K562 (cell line): ENCODE measurements around the gene IKBKG. TPM values are rescaled to one million over a fixed set of nuclear protein-coding genes. Genes with fewer than 3 reads are reported as not detected.

Source experiments
- ATAC-seq: fragments of 200-7000 bp; cut with Tn5 transposase; 3 replicates; pipeline ENCODE4 v1.9.1; 2020; ENCODE audit warnings: moderate library complexity
- BruUV-seq: library from RNA; stranded (reverse); fragments of 400-500 nt; replicated peaks from 2 replicates; lab custom pipeline; 2021; lab: Mats Ljungman, UMichigan
- CTCF ChIA-PET: fragments of 300-600 bp; formaldehyde crosslinking; extraction: SDS; loops from one replicate; lab custom pipeline; 2021; ENCODE audit warnings: low intra/inter-chr PET ratio; lab: Yijun Ruan, JAX
- POLR2A ChIA-PET: fragments of 300-600, 350-650 bp; sonication (Branson Sonifier 250); formaldehyde crosslinking; extraction: SDS; loops from one replicate; lab custom pipeline; 2021; ENCODE audit warnings: antibody characterized with exemption, inconsistent platforms; lab: Yijun Ruan, JAX
- DNase-seq, 4 experiments: peaks; one replicate each; pipeline versions ENCODE4 v3.0.0 to v3.0.0-alpha.2; 2011 to 2018; ENCODE audit warnings: low spot score in 3 of 4, mixed read lengths in 3 of 4; ENCODE audit errors: extremely low read depth in 1 of 4
- FAIRE-seq: peaks from 2 replicates; lab custom pipeline; 2011; peaks lifted over from hg19 to GRCh38; lab: Jason Lieb, UNC
- H2AFZ ChIP-seq: 2 replicates; pipeline ENCODE4 v1.6.0; 2011; ENCODE audit warnings: low read depth, low read length, control low read depth, inconsistent platforms
- H3K27ac ChIP-seq: fragments of 200-600 bp; 3 replicates; pipeline ENCODE4 v1.8.0; 2011; ENCODE audit warnings: low read depth, mild to moderate bottlenecking, control low read depth, inconsistent platforms, low read length, moderate library complexity, mixed read lengths; ENCODE audit errors: extremely low read depth
- H3K27me3 ChIP-seq, 2 experiments: fragments of 300-600 bp in 1 of 2; 2 replicates in 1 of 2; 3 replicates in 1 of 2; pipeline versions ENCODE4 v1.6.0 to v1.8.0; 2011; ENCODE audit warnings: inconsistent platforms in 2 of 2, low read length in 2 of 2, mild to moderate bottlenecking in 1 of 2, mixed read lengths in 1 of 2, moderate library complexity in 1 of 2; ENCODE audit not compliant: control insufficient read depth in 2 of 2, insufficient read depth in 2 of 2
- H3K36me3 ChIP-seq: fragments of 300-600 bp; 3 replicates; pipeline ENCODE4 v1.8.0; 2011; ENCODE audit warnings: mild to moderate bottlenecking, low read length, inconsistent platforms; ENCODE audit not compliant: control insufficient read depth, insufficient read depth
- H3K4me1 ChIP-seq, 2 experiments: fragments of 200-600 bp in 1 of 2; replicated peaks in 1 of 2; 2 replicates in 1 of 2; 3 replicates in 1 of 2; pipeline versions ENCODE4 v1.5.1 to v1.8.0; 2011; ENCODE audit warnings: inconsistent platforms in 2 of 2, low read length in 2 of 2, mild to moderate bottlenecking in 1 of 2, mixed read lengths in 1 of 2, moderate library complexity in 1 of 2; ENCODE audit not compliant: control insufficient read depth in 2 of 2, insufficient read depth in 2 of 2
- H3K4me2 ChIP-seq: 2 replicates; pipeline ENCODE4 v1.6.1; 2011; ENCODE audit warnings: low read length, control low read depth, inconsistent platforms, mixed read lengths; ENCODE audit not compliant: insufficient read depth
- H3K4me3 ChIP-seq: fragments of 200-600 bp; sonication (generic), shearing (Covaris generic); 2 replicates; pipeline ENCODE4 v1.5.1; 2016; ENCODE audit warnings: control low read depth, inconsistent platforms
- H3K79me2 ChIP-seq: fragments of 200-600 bp; 3 replicates; pipeline ENCODE4 v1.8.0; 2011; ENCODE audit warnings: low read length, inconsistent platforms; ENCODE audit not compliant: control insufficient read depth, insufficient read depth
- H3K9ac ChIP-seq, 2 experiments: 2 replicates each; pipeline versions ENCODE4 v1.6.0 to v1.6.1; 2011; ENCODE audit warnings: low read depth in 2 of 2, low read length in 2 of 2, control low read depth in 1 of 2, inconsistent platforms in 1 of 2, mild to moderate bottlenecking in 1 of 2, mixed read lengths in 1 of 2; ENCODE audit not compliant: insufficient read depth in 1 of 2
- H3K9me1 ChIP-seq: one replicate; pipeline ENCODE4 v1.6.0; 2011; ENCODE audit warnings: inconsistent platforms, mild to moderate bottlenecking, low read length, moderate library complexity; ENCODE audit not compliant: control insufficient read depth, insufficient read depth
- H3K9me3 ChIP-seq: replicated peaks from 2 replicates; pipeline ENCODE4 v1.5.1; 2011; ENCODE audit warnings: low read depth, low read length, inconsistent platforms; ENCODE audit not compliant: control insufficient read depth, insufficient read depth
- H4K20me1 ChIP-seq: replicated peaks from 2 replicates; pipeline ENCODE4 v1.6.1; 2011; ENCODE audit warnings: low read length, inconsistent platforms, mixed read lengths; ENCODE audit not compliant: control insufficient read depth, insufficient read depth
- DLX4 ChIP-seq: fragments of 250-450 bp; sonication (Bioruptor Pico); IDR thresholded peaks from 2 replicates; pipeline ENCODE4 v1.6.1; 2021; ENCODE audit warnings: mild to moderate bottlenecking
- ELF4 ChIP-seq: fragments of 450-650 bp; formaldehyde crosslinking; IDR thresholded peaks from 2 replicates; pipeline ENCODE4 v1.4.0; 2022; ENCODE audit warnings: missing genetic modification characterization
- ETV6 ChIP-seq, 3 experiments: fragments of 150-350 bp in 1 of 3; sonication (generic) in 1 of 3; formaldehyde crosslinking in 1 of 3; IDR thresholded peaks; 2 replicates each; pipeline versions ENCODE4 v1.6.1 to v1.8.0; 2014 to 2022; ENCODE audit warnings: borderline replicate concordance in 2 of 3, low read depth in 2 of 3, antibody characterized with exemption in 1 of 3, low read length in 1 of 3, mild to moderate bottlenecking in 1 of 3, missing genetic modification reagents in 1 of 3
- HMGN3 ChIP-seq: IDR thresholded peaks from 2 replicates; pipeline ENCODE4 v1.6.1; 2011; ENCODE audit warnings: borderline replicate concordance, low read depth, mild to moderate bottlenecking, mixed read lengths, low read length; ENCODE audit not compliant: insufficient read length; ENCODE audit errors: extremely low read depth
- NELFE ChIP-seq: IDR thresholded peaks from 2 replicates; pipeline ENCODE4 v1.6.1; 2011; ENCODE audit warnings: mild to moderate bottlenecking; ENCODE audit not compliant: insufficient read depth, insufficient read length
- POLR2G ChIP-seq: fragments of 200-400 bp; formaldehyde crosslinking; IDR thresholded peaks from 2 replicates; pipeline ENCODE4 v1.6.1; 2017; ENCODE audit warnings: low read depth, mild to moderate bottlenecking, antibody characterized with exemption, low read length, moderate library complexity
- ZBTB7A ChIP-seq: IDR thresholded peaks from 2 replicates; pipeline ENCODE4 v1.6.1; 2011; ENCODE audit warnings: low read depth, mild to moderate bottlenecking, low read length, moderate library complexity, borderline replicate concordance; ENCODE audit not compliant: control insufficient read depth
- ZNF174 ChIP-seq: fragments of 250-450 bp; sonication (Bioruptor Pico); IDR thresholded peaks from 2 replicates; pipeline ENCODE4 v1.4.0; 2020; ENCODE audit warnings: mild to moderate bottlenecking
- ZNF197 ChIP-seq: fragments of 200-800 bp; sonication (Bioruptor generic); IDR thresholded peaks from 2 replicates; pipeline ENCODE4 v1.6.1; 2016; ENCODE audit warnings: low read depth, missing genetic modification characterization, missing compliant biosample characterization
- ZNF696 ChIP-seq: fragments of 250-450 bp; sonication (Bioruptor Pico); conservative IDR thresholded peaks from 2 replicates; pipeline ENCODE4 v1.4.0; 2020; ENCODE audit warnings: mild to moderate bottlenecking, moderate library complexity
- WGBS: fragments of 100-300 bp; shearing (Covaris generic); methylation state at CpG from one replicate; pipeline ENCODE4 v1.1.6; 2016; ENCODE audit warnings: low coverage, mixed read lengths; ENCODE audit not compliant: insufficient coverage; ENCODE audit errors: missing lambda C conversion rate; 5-methylcytosine and 5-hydroxymethylcytosine counted together
- in situ Hi-C: fragments of 300-500 bp; cut with MboI; formaldehyde crosslinking; loops from 4 replicates; pipeline ENCODE4 v1.15.0; 2018; ENCODE audit warnings: inconsistent platforms, mixed read lengths
- intact Hi-C: fragments of 100-400 bp; cut with micrococcal nuclease; formaldehyde crosslinking; loops from 2 replicates; pipeline ENCODE4 v1.14.2; 2022
- polyA plus RNA-seq, 8 experiments: library from polyadenylated mRNA; depleted of rRNA in 4 of 8; stranded (reverse) in 5 of 8; unstranded in 3 of 8; fragments of >200 nt; fragmentation: Nextera tagmentation in 2 of 8; fragmentation: Illumina TruSeq in 1 of 8; extraction: Ambion mirVana in 2 of 8; extraction: Trizol in 1 of 8; gene quantifications; 2 replicates each; pipeline versions ENCODE4 v1.2.1 to v1.2.3, GENCODE V29; 2011 to 2014; ENCODE audit warnings: inconsistent platforms in 1 of 8, missing spikeins in 1 of 8
- total RNA-seq, 7 experiments: library from RNA; depleted of rRNA in 6 of 7; stranded (reverse); fragments of >200 nt in 6 of 7; fragmentation: Illumina TruSeq in 2 of 7; extraction: Trizol in 2 of 7; gene quantifications; 2 replicates each; pipeline versions ENCODE4 v1.2.1 to v1.2.3, GENCODE V29; 2011 to 2021; ENCODE audit warnings: low replicate concordance in 1 of 7
- TF ChIP-seq, protein P1 (sequence below): fragments of 250-450 bp; sonication (Bioruptor Pico); IDR thresholded peaks from 2 replicates; pipeline ENCODE4 v1.5.0; 2020; ENCODE audit warnings: mild to moderate bottlenecking

The IKBKG gene
- total and polyA plus RNA-seq, 9 of the 15 experiments (the other 6 are each of a cell fraction or from before 2014, with no cell fraction given) = 0.68 to 60.0 (median 21.9) TPM

GRCh38 chrX:154512879-154513553 lies 34.4 kb upstream of the IKBKG start:
- Histone ChIP-seq H3K36me3 (peaks cover 37% of the 10 kb centered on the region; the same call in 2 of the 3 replicates), H3K4me2 (no peak overlapping the region), H3K9me1 (no peaks in the 10 kb centered on the region), H3K9ac (peak overlapping the region in 1 of 2 experiments; percentile 28; a peak in 1 of 4 replicates), H3K9me3 (no peaks in the 10 kb centered on the region)
- intact Hi-C loops = no loop called here
- WGBS = 88% methylated on average over 9 of the region's 16 CpGs
- BruUV-seq = no TSS peak
- CTCF ChIA-PET = no interaction called here
- TF ChIP-seq ZNF197 (CRISPR knock-in tag) (no peak), POLR2G (0 out of 2 replicates have a peak, but pooled peaks have one; percentile 21)
- TF ChIP-seq, all 486 proteins: peak for 1
- Histone ChIP-seq H3K79me2 (peaks cover 25% of the 10 kb centered on the region), H3K27ac (no peak overlapping the region), H3K4me1 (peaks cover 15 to 38% of the 10 kb centered on the region in 2 experiments; a peak in 4 of 5 replicates), H3K27me3 (no peaks in the 10 kb centered on the region), H4K20me1 (no peaks in the 10 kb centered on the region; the same call in 1 of the 2 replicates), H3K4me3 (no peak overlapping the region), H2AFZ (no peak overlapping the region)
- FAIRE-seq = no peak
- in situ Hi-C loops = no loop called here
- DNase-seq = no peak
- POLR2A ChIA-PET = interaction anchor here (0.6 to 0.8 kb wide), 2 partner anchors 30 to 114 kb away, joined by 3 to 4 read pairs; no protein-coding TSS in a partner anchor
- no peak for ATAC-seq

DNA sequence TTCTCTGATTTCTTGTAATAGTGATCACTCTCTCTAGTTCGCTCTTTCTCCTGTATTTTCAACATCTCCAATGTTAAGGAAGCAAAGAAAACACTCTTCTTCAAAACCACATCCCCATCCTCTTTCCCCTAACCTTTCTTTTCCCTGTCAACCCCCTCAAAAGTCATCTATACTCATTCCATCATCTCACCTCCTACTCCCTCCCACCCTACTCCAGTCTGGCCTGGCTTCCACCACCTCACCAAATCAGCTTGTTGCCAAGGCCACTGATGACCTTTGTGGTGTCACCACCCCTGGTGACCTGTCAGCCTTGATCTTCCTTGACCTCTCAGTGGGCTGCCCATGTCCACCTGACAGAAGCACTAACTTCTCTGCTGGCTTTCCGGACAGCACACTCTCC lies 33.7 kb upstream of the IKBKG start:
- DNase-seq = no peak
- Histone ChIP-seq H3K36me3 (peaks cover 32% of the 10 kb centered on the region; the same call in 2 of the 3 replicates), H3K27ac (no peak overlapping the region; the same call in 2 of the 3 replicates), H3K4me3 (no peak overlapping the region), H3K9me3 (no peaks in the 10 kb centered on the region), H3K4me2 (no peak overlapping the region), H4K20me1 (no peaks in the 10 kb centered on the region; the same call in 1 of the 2 replicates), H3K9me1 (no peaks in the 10 kb centered on the region), H2AFZ (no peak overlapping the region), H3K4me1 (peaks cover 15 to 35% of the 10 kb centered on the region in 2 experiments; a peak in 4 of 5 replicates), H3K27me3 (no peaks in the 10 kb centered on the region), H3K9ac (no peak overlapping the region), H3K79me2 (peaks cover 25% of the 10 kb centered on the region)
- CTCF ChIA-PET = no interaction called here
- WGBS = 92% methylated on average over 2 of the region's 2 CpGs
- no peak for FAIRE-seq
- no peak for ATAC-seq
- in situ Hi-C loops = no loop called here
- intact Hi-C loops = no loop called here
- POLR2A ChIA-PET = interaction anchor here (0.5 to 0.8 kb wide), 3 partner anchors 9 to 26 kb away, joined by 3 to 4 read pairs (median 3); no protein-coding TSS in a partner anchor
- BruUV-seq = no TSS peak
- TF ChIP-seq, protein P1, sequence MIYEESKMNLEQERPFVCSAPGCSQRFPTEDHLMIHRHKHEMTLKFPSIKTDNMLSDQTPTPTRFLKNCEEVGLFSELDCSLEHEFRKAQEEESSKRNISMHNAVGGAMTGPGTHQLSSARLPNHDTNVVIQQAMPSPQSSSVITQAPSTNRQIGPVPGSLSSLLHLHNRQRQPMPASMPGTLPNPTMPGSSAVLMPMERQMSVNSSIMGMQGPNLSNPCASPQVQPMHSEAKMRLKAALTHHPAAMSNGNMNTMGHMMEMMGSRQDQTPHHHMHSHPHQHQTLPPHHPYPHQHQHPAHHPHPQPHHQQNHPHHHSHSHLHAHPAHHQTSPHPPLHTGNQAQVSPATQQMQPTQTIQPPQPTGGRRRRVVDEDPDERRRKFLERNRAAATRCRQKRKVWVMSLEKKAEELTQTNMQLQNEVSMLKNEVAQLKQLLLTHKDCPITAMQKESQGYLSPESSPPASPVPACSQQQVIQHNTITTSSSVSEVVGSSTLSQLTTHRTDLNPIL (CRISPR knock-in tag) = no peak
- TF ChIP-seq DLX4 (CRISPR knock-in tag) (no peak), HMGN3 (no peak), NELFE (no peak), ZBTB7A (no peak), ETV6 (IDR thresholded peaks at IDR 0.05; ENCODE audit: borderline replicate concordance in 1 of 2, low read depth in 2 of 2, low read length in 1 of 2) (no peak), ETV6 (CRISPR knock-in tag; IDR thresholded peaks at IDR 0.05; ENCODE audit: borderline replicate concordance) (no peak), ZNF696 (no peak), ZNF174 (CRISPR knock-in tag) (no peak), ELF4 (CRISPR knock-in tag) (no peak)
